Astrocyte (in vitro differentiated cells and primary cell): ENCODE measurements around the gene GRPEL2.

Experiments
- EZH2 ChIP-seq: IDR thresholded peaks from 2 replicates; pipeline ENCODE4 v1.6.1; 2012; ENCODE audit warnings: mild to moderate bottlenecking, low read length, inconsistent platforms; ENCODE audit not compliant: insufficient read depth
- TF ChIP-seq, protein P1 (sequence below): IDR thresholded peaks from 2 replicates; pipeline ENCODE4 v1.5.1; 2011; ENCODE audit warnings: low read depth, mild to moderate bottlenecking, inconsistent platforms, low read length, moderate library complexity; ENCODE audit not compliant: insufficient read depth

- TF ChIP-seq, protein P1, sequence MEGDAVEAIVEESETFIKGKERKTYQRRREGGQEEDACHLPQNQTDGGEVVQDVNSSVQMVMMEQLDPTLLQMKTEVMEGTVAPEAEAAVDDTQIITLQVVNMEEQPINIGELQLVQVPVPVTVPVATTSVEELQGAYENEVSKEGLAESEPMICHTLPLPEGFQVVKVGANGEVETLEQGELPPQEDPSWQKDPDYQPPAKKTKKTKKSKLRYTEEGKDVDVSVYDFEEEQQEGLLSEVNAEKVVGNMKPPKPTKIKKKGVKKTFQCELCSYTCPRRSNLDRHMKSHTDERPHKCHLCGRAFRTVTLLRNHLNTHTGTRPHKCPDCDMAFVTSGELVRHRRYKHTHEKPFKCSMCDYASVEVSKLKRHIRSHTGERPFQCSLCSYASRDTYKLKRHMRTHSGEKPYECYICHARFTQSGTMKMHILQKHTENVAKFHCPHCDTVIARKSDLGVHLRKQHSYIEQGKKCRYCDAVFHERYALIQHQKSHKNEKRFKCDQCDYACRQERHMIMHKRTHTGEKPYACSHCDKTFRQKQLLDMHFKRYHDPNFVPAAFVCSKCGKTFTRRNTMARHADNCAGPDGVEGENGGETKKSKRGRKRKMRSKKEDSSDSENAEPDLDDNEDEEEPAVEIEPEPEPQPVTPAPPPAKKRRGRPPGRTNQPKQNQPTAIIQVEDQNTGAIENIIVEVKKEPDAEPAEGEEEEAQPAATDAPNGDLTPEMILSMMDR: no peak
- no peak for TF ChIP-seq EZH2
Measured at GRCh38 chr5:149325166-149325735, 20.0 kb upstream of the GRPEL2 start.
